Activated T-cell treated with anti-CD3 and anti-CD28 coated beads, Interleukin-2, amount 50 U/mL, for 72 hours (primary cell): ENCODE measurements around the gene PEX14. TPM values are rescaled to one million over a fixed set of nuclear protein-coding genes. Genes with fewer than 3 reads are reported as not detected.

Source experiments
- ATAC-seq, 2 donors: fragments of 150-1000 bp; cut with Tn5 transposase; replicated peaks in 1 of 2; 2 replicates each; pipeline ENCODE4 v1.10.0; 2021; ENCODE audit warnings: moderate library complexity in 2 of 2, mild to moderate bottlenecking in 1 of 2
- DNase-seq, 2 donors: peaks; one replicate each; pipeline ENCODE4 v3.0.0; 2021 to 2022; ENCODE audit warnings: mixed read lengths in 1 of 2
- H3K27ac Mint-ChIP-seq: one replicate; pipeline ENCODE4 v1.8.0; 2022; ENCODE audit warnings: mild to moderate bottlenecking, moderate library complexity, mixed read lengths
- H3K27me3 Mint-ChIP-seq: one replicate; pipeline ENCODE4 v1.8.0; 2022; ENCODE audit warnings: low read depth, mixed read lengths
- H3K36me3 Mint-ChIP-seq, 2 donors: one replicate each; pipeline ENCODE4 v1.8.0; 2022; ENCODE audit warnings: mixed read lengths in 2 of 2, mild to moderate bottlenecking in 1 of 2; ENCODE audit not compliant: insufficient read depth in 2 of 2
- H3K4me1 Mint-ChIP-seq: one replicate; pipeline ENCODE4 v1.8.0; 2022; ENCODE audit warnings: low read depth, mixed read lengths
- H3K4me3 Mint-ChIP-seq, 2 donors: one replicate each; pipeline ENCODE4 v1.8.0; 2022; ENCODE audit warnings: mild to moderate bottlenecking in 2 of 2, mixed read lengths in 2 of 2, moderate library complexity in 2 of 2
- H3K9me3 Mint-ChIP-seq, 2 donors: one replicate each; pipeline ENCODE4 v1.8.0; 2022; ENCODE audit warnings: mixed read lengths in 2 of 2
- total RNA-seq, 2 donors: library from RNA; stranded (reverse); gene quantifications; one replicate each; pipeline ENCODE4 v1.2.3, GENCODE V29; 2022

Gene PEX14
- total RNA-seq, 2 donors from 2014 or later, result 25.7 to 30.2 TPM

DNA sequence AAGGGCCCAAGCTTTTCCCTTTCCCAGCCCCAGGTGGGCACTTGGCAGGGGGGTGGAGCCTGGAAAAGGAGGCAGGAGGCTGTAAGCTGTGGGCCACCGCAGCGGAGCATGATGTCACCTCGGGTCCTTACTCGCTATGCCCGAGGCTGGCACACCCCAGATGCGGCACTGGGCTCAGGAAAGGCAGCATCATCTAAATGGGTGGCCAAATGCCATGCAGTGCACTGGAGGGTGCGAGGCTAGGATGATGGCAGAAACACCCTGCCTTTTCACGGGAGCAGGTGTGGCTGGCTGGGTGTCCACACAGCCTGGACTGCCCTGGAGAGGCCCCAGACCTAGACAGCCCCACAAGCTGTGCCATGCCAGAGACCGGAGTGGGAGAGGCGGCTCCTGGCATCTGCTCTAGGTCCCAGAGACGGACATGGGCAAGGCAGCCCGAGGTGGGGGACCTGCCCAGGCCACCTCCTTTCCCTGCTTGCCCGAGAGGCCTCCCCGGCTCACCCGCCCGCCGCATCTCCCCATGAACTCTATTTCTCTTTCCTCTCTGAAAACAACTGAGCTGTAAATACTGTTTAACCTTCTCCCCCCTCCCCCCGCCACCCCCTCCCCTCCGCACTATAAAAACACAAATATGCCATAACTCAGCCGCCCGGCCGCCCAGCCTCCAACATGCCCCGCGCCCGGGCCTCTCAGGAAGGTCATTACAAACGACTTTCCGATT lies 197.0 kb downstream of the PEX14 start:
- Mint-ChIP-seq H3K36me3 (no peaks in the 10 kb centered on the region), H3K4me1 (peaks cover 4% of the 10 kb centered on the region), H3K27ac (no peak overlapping the region), H3K27me3 (no peaks in the 10 kb centered on the region), H3K9me3 (no peaks in the 10 kb centered on the region), H3K4me3 (no peak overlapping the region)
- DNase-seq, result no peak
- no peak for ATAC-seq

DNA sequence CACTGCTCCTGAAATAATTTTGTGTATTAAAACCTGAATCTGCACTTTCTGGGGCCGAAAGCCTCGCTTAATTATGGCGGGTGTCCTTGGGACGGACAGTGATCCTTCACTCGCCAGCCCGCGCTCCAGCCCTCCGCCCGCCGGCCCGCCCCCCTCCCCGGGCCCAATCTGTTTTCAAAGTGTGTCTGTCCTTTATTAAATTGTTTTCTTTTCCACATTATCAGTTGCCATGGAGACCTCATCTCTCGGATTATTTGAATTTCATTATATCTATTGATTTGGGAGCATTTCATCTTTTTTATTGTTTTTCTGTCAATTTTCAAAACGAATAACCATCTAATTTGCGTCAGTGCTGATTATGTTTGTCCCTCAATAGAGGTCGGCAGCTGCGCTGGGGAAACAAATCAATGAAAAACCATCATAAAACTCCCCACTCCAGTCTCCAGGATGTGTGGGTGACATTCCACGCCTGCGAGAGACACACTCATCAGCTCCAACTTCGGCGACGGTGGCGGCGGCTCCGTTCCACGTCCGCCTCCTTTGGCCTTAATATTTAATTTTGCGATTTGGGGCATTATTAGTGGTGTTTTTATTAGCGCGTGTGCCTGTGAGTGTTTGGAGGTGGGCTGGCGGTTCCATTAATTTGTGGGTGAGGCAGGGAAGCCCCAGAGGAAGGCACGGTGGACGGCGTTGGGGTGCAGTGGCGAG lies 197.7 kb downstream of the PEX14 start:
- DNase-seq (no peak), ATAC-seq (no peak)
- Mint-ChIP-seq H3K27me3 (no peaks in the 10 kb centered on the region), H3K4me3 (no peak overlapping the region), H3K9me3 (no peaks in the 10 kb centered on the region), H3K4me1 (peaks cover 4% of the 10 kb centered on the region), H3K36me3 (no peaks in the 10 kb centered on the region), H3K27ac (no peak overlapping the region)

DNA sequence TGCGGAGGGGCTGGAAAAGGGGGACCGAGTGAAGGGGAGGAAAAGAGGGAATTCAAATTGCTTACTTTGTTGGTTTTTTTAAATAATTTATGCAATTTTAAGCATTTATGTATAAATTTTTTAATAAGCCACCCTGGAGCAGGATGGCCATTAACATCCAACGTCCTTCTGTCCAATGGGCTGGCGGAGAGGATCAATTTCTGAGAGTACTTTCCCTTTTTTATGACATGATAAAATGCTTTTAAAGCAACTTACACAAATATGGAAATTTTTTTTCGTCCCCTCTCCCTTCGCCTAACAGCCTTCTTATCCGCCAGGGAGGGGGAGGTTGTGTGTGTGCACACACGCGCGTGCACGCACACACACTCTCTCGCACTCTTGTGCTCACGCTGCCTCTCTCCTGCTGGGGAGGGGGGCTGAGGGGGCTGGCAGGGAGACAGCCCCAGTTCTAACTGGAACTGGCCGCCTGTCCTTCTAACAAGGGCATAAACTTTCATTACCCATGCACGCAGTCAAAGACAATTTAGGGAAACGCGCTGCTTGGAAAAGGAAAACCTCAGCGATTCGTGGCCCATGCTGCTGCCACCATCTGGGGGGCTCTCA lies 198.5 kb downstream of the PEX14 start:
- no peak for ATAC-seq
- H3K9me3 Mint-ChIP-seq, result no peaks in the 10 kb centered on the region
- no peaks in the 10 kb centered on the region for H3K36me3 Mint-ChIP-seq
- DNase-seq, result no peak
- H3K4me3 Mint-ChIP-seq, result no peak overlapping the region
- no peak overlapping the region for H3K27ac Mint-ChIP-seq
- no peaks in the 10 kb centered on the region for H3K27me3 Mint-ChIP-seq
- H3K4me1 Mint-ChIP-seq, result peaks cover 4% of the 10 kb centered on the region

DNA sequence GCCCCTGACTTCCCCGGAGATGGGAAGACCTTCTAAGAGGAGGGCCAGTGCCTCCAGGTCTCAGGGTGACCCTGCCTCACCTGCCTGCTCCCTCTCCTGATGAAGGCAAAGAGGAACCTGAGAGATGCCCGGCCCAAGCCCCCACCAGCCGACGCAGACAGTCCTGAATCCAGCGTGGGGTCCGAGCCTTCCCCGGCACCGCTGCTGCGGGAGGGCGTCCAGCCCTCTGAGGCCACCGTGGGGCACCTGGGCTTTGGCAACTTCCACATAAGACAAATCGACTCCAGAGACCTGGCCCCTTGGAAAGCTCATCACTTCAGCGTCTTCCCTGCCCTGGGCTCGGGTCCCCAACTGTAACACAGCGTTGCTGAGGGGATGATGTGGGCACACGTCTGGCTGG lies 199.5 kb downstream of the PEX14 start:
- Mint-ChIP-seq H3K4me1 (peaks cover 4% of the 10 kb centered on the region), H3K9me3 (no peaks in the 10 kb centered on the region), H3K27me3 (no peaks in the 10 kb centered on the region), H3K4me3 (no peak overlapping the region), H3K36me3 (no peaks in the 10 kb centered on the region), H3K27ac (no peak overlapping the region)
- ATAC-seq, result no peak
- no peak for DNase-seq

DNA sequence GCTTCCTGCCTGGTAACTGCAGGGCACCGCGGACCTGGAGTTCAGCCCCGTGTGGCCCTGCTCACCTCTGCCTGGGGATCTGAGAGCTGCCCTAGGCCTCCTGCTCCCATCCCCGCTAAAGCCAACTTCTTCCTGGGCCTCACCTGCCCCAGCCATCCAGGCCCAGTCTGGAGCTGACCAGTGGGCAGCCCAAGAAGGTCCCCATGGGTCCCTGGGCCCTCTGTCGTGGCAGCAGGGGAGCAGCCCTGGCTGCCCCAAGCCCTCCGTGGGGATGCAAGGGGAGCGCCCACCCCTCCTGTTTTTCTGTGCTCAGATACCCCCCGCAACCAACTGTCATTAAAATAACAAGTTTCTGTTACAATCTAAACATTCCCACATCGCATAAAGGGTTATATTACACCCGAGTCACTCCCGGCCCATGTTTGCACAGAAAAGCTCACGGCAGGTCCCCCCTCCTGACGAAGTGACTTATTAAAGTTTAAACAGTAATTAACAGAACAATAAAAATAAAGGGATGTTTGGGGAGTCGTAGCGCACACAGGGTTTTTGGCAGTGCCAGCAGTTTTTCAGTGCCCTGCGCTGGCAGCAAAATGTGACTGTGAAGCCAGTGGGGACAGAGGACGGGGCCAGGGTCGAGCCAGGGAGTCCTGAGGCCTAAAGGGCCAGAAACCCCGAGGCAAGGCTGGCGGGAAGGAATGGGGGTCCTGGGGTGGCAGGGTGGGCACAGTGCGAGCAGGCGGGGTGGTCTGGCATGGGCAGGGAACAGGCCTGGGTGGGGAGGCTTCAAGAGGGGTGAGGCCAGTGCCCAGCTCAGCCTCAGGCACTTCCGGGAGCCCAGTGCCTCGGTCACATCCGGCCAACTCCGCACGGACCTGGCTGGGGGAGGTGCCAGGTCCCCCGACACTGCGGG lies 200.2 kb downstream of the PEX14 start:
- H3K27me3 Mint-ChIP-seq, result no peaks in the 10 kb centered on the region

DNA sequence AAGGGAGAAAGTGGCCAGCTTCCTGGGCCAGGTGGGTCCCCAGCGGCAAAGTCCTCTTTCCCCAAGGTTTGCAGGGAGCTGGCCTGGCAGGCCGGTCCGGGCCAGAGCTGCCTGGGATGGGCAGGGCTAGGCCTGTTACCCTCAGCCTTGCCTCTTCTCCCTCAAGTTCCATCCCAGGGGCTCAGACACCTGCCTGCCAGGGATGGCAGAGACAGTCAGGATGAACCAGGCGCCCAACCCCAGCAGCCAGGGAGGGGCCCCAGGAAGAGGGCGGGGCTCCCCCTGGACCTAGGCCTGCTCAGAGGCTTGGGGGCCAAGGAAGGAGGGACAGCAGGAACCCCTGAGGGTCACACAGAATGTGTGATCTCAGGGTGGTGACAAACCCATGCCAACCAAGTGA lies 201.1 kb downstream of the PEX14 start:
- Mint-ChIP-seq H3K9me3 (no peaks in the 10 kb centered on the region), H3K4me1 (peaks cover 4% of the 10 kb centered on the region), H3K27ac (no peak overlapping the region), H3K36me3 (no peaks in the 10 kb centered on the region), H3K27me3 (no peaks in the 10 kb centered on the region), H3K4me3 (no peak overlapping the region)
- ATAC-seq (no peak), DNase-seq (no peak)

More for the DNA sequence above, 200.2 kb downstream of the PEX14 start:
- Mint-ChIP-seq H3K4me3 (no peak overlapping the region), H3K9me3 (no peaks in the 10 kb centered on the region), H3K4me1 (peaks cover 4% of the 10 kb centered on the region), H3K36me3 (no peaks in the 10 kb centered on the region), H3K27ac (no peak overlapping the region)
- ATAC-seq (no peak), DNase-seq (no peak)

DNA sequence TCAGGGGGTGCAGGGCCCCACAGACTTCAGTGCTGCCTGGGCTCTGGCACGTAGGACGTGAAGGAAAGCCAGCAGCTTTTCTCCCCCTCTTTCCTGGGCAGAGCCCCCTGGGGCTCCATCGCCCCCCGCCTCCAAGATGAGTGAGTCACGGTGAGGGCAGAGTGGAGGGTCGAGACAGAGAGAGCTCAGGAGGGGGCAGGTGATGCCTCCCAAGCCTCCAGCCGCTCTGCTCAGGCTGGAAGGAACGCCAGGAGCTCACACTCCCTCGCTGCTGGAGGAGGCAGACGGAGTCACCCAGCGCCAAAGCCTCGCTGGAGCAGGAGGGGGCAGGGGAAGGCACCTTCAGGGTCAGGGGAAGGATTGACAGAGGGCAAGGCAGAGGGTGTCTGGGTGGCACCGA lies 202.2 kb downstream of the PEX14 start:
- H3K9me3 Mint-ChIP-seq, result no peaks in the 10 kb centered on the region
- peaks cover 4% of the 10 kb centered on the region for H3K4me1 Mint-ChIP-seq
- no peak overlapping the region for H3K4me3 Mint-ChIP-seq
- H3K27me3 Mint-ChIP-seq, result no peaks in the 10 kb centered on the region
- no peaks in the 10 kb centered on the region for H3K36me3 Mint-ChIP-seq
- ATAC-seq (no peak), DNase-seq (no peak)
- H3K27ac Mint-ChIP-seq, result no peak overlapping the region

DNA sequence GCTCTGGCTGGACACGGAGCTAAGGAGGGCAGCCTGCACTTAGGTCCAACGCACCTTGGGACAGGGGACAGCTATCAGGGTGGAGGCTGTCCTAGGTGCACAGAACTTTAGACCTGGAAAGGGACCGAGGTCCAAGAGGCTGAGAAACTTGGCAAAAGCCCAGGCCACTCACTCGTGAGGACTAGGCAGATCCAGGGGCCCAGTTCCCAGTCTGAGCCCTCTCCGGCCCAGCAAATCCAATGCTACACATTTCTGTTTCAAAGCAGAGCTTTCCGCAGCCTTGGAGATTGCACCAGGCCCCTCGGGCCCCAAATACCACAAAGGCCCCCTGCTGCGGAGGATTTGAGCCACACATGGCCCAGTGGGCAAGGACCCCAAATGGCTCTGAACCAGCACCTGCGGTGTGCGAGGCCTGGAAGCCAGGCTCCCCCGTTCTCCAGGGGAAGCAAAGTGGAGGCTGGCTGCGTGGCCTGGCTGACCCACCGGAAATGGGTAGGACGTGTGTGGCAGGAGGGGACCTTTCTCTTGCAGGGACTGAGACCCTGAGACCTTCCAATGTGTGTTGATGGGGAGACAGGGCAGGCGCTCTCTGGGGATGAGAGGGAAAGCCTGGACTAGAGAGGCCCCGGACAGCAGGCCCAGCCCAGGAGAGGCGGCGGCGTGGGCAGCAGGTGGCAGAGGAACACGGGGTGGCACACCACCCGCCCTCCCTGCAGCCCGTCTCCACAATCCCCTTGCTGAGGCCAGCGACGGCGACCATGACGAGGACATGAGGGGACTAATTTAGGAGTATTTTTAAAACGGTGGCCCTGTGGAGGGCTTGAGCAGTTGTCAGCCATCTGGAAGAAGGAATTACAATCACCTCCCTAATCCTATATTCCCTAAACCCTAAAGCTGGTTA lies 203.0 kb downstream of the PEX14 start:
- ATAC-seq, result no peak
- Mint-ChIP-seq H3K9me3 (no peaks in the 10 kb centered on the region), H3K4me1 (peaks cover 4% of the 10 kb centered on the region), H3K27me3 (no peaks in the 10 kb centered on the region), H3K36me3 (no peaks in the 10 kb centered on the region), H3K27ac (no peak overlapping the region), H3K4me3 (no peak overlapping the region)
- DNase-seq, result no peak

DNA sequence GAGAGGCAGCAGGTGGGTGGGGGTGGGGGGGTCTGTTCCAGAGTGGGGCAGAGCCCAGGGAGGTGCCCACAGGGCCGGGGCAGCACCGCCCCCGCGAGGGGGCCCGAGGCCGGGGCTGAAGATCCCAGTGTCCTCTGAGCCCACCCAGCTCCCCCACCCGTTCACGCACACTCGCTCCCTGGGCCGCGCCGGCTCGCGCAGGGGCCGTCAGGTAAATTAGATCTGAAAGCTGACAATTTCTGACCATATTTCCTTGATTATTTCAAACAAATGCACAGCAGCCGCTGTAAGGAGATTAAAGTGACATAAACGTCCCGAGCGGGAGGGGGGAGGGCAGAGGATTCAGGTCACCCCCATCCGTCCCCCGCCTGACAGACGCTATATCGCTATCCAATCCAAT lies 203.7 kb downstream of the PEX14 start:
- H3K36me3 Mint-ChIP-seq, result no peaks in the 10 kb centered on the region
- no peak for ATAC-seq
- no peak overlapping the region for H3K27ac Mint-ChIP-seq

DNA sequence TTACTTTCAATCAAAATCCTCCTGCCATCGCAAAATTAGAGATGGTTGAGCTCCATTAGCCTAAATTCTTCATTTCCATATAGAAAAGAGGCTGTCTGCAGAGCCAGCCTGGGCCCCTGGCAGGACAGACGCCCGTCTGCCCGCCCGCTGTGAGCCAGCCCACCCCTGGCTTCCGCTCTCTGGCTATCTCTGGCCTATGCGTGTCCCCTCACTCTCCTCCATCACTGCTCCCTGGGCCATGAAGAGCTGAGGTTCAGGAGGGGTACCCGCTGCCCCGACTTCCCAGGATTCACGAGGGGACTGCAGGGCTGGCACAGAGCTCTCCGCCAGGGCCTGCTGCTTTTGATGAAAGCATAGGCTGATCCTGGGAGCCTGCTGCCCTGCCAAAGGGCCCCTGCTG lies 204.1 kb downstream of the PEX14 start:
- DNase-seq (no peak), ATAC-seq (no peak)
- Mint-ChIP-seq H3K4me3 (no peak overlapping the region), H3K27ac (no peak overlapping the region), H3K36me3 (no peaks in the 10 kb centered on the region), H3K9me3 (no peaks in the 10 kb centered on the region), H3K4me1 (peaks cover 4% of the 10 kb centered on the region), H3K27me3 (no peaks in the 10 kb centered on the region)

More for the DNA sequence above, 203.7 kb downstream of the PEX14 start:
- Mint-ChIP-seq H3K4me1 (peaks cover 4% of the 10 kb centered on the region), H3K9me3 (no peaks in the 10 kb centered on the region), H3K4me3 (no peak overlapping the region), H3K27me3 (no peaks in the 10 kb centered on the region)
- DNase-seq, result no peak

DNA sequence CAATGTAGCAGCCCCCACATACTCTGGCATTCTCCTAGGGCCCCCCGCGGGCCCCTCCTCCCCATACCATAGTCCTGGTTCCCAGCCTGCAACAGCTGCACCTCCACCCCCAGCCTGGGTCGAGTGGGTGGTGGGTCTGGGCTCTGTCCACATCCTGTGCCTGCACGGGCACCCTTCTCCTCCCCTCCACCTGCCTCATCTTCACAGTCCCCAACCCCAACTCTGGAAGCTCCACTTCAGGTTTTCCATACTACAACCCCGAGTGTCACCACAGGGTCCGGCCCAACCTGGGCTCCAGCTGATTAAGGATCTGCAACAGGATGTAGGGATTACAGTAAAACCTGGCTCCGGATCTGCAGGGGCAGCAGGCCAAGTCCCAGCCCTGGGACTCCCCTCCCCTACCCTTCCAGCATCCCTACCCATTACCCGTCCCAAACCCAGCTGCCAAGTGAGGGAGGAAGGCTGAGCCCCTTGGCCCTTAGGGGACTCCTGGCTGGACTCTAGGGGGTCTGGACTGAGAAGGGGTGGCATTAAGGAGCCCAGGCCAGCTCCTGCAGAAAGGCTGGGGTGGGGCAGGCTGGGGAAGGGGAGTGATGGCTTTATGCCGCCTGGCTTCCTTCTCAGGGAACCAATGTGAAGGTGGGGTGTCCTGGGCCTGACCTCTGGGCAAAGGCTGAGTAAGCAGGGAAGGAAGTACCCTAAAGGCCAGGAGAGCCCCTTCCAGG lies 204.9 kb downstream of the PEX14 start:
- Mint-ChIP-seq H3K36me3 (no peaks in the 10 kb centered on the region), H3K4me1 (peaks cover 4% of the 10 kb centered on the region), H3K27me3 (no peaks in the 10 kb centered on the region), H3K9me3 (no peaks in the 10 kb centered on the region), H3K27ac (no peak overlapping the region), H3K4me3 (no peak overlapping the region)
- DNase-seq (no peak), ATAC-seq (no peak)
